ENCODE measurements around the gene ATG12.
"Not testable (repeated sequence)": the region's sequence is repeated elsewhere in the genome, so short reads cannot be mapped to it uniquely, and the experiment has no call there.

The ATG12 gene
- total RNA-seq = 29.6 to 71.2 (median 45.2) reads per million in 18 experiments

- DNase-seq = peak; percentile 96 to 98
Measured at GRCh38 chr5:115841382-115842088, at the start of gene ATG12, which contains the start of gene AP3S1. Gene ATG12 (minus strand): TSS chr5:115841565. CDS start chr5:115841552, 13 bp downstream. Gene AP3S1 (plus strand): TSS chr5:115841935. CDS start chr5:115842038, 103 bp downstream.

- no peak for DNase-seq
Measured at GRCh38 chr5:115888027-115888426, 46.7 kb upstream of the ATG12 start.

GRCh38 chr5:115885208-115885607 is 43.8 kb upstream of the ATG12 start:
- not testable (repeated sequence) for DNase-seq

- DNase-seq = no peak
Measured at GRCh38 chr5:115884704-115885103, 43.3 kb upstream of the ATG12 start.

- not testable (repeated sequence) for DNase-seq
Measured at GRCh38 chr5:115882434-115882833, 41.1 kb upstream of the ATG12 start.

- not testable (repeated sequence) for DNase-seq
Measured at GRCh38 chr5:115877342-115877741, 36.0 kb upstream of the ATG12 start.

GRCh38 chr5:115875447-115875846 is 34.1 kb upstream of the ATG12 start:
- DNase-seq = no peak

- no peak for DNase-seq
Measured at GRCh38 chr5:115873392-115873791, 32.0 kb upstream of the ATG12 start.

- DNase-seq = no peak
Measured at GRCh38 chr5:115872447-115872846, 31.1 kb upstream of the ATG12 start.

GRCh38 chr5:115869256-115869795 is 28.0 kb upstream of the ATG12 start:
- no peak for DNase-seq

GRCh38 chr5:115859378-115859777 is 18.0 kb upstream of the ATG12 start:
- no peak for DNase-seq

- DNase-seq = no peak
Measured at GRCh38 chr5:115858396-115858795, 17.0 kb upstream of the ATG12 start.

- DNase-seq = no peak
Measured at GRCh38 chr5:115857626-115858349, 16.4 kb upstream of the ATG12 start.

GRCh38 chr5:115857057-115857479 is 15.7 kb upstream of the ATG12 start:
- no peak for DNase-seq

- peak; percentile 58 to 77 for DNase-seq
Measured at GRCh38 chr5:115855959-115856358, 14.6 kb upstream of the ATG12 start.

GRCh38 chr5:115854139-115854538 is 12.8 kb upstream of the ATG12 start:
- no peak for DNase-seq

GRCh38 chr5:115850744-115851416 is 9.5 kb upstream of the ATG12 start:
- no peak for DNase-seq

GRCh38 chr5:115849258-115849798 is 8.0 kb upstream of the ATG12 start:
- no peak for DNase-seq

- no peak for DNase-seq
Measured at GRCh38 chr5:115847290-115847689, 5.9 kb upstream of the ATG12 start.

GRCh38 chr5:115844321-115844817 is 3.0 kb upstream of the ATG12 start:
- no peak for DNase-seq

GRCh38 chr5:115843444-115844130 is 2.2 kb upstream of the ATG12 start:
- peak in 1 of 2 donors; percentile 9 for DNase-seq

GRCh38 chr5:115842952-115843351 is 1.6 kb upstream of the ATG12 start:
- DNase-seq = no peak
